Hepatocyte (in vitro differentiated cells): ENCODE data around the gene MACROH2A1. TPM values are rescaled to one million over a fixed set of nuclear protein-coding genes. Genes with fewer than 3 reads are reported as not detected.
A peak's percentile ranks its signal among the peaks of the same experiment; 100 is the strongest.

Experiments
- DNase-seq: peaks from one replicate; pipeline ENCODE4 v3.0.0-alpha.2; 2016; ENCODE audit warnings: low spot score
- H2AFZ ChIP-seq: fragments of 200-600 bp; sonication (generic); 2 replicates; pipeline ENCODE4 v1.6.0; 2016; ENCODE audit warnings: antibody characterized with exemption, mild to moderate bottlenecking
- H3K27ac ChIP-seq: fragments of 200-600 bp; sonication (generic); 2 replicates; pipeline ENCODE4 v1.5.1; 2016; ENCODE audit warnings: mild to moderate bottlenecking
- H3K27me3 ChIP-seq: fragments of 200-600 bp; sonication (generic); 2 replicates; pipeline ENCODE4 v1.6.1; 2016
- H3K36me3 ChIP-seq: fragments of 200-600 bp; sonication (generic); replicated peaks from 2 replicates; pipeline ENCODE4 v1.5.1; 2016; ENCODE audit warnings: low read depth; ENCODE audit not compliant: insufficient read depth
- H3K4me1 ChIP-seq: fragments of 200-600 bp; sonication (generic); 2 replicates; pipeline ENCODE4 v1.5.1; 2016; ENCODE audit warnings: mild to moderate bottlenecking, moderate library complexity; ENCODE audit not compliant: insufficient read depth
- H3K4me2 ChIP-seq: fragments of 200-600 bp; sonication (generic); 2 replicates; pipeline ENCODE4 v1.6.0; 2016
- H3K4me3 ChIP-seq: fragments of 200-600 bp; sonication (generic); 2 replicates; pipeline ENCODE4 v1.5.1; 2016; ENCODE audit warnings: mild to moderate bottlenecking
- H3K79me2 ChIP-seq: fragments of 200-600 bp; sonication (generic); 2 replicates; pipeline ENCODE4 v1.6.0; 2017; ENCODE audit warnings: mild to moderate bottlenecking
- H3K9me2 ChIP-seq: fragments of 200-600 bp; sonication (generic); replicated peaks from 2 replicates; pipeline ENCODE4 v1.6.0; 2017; ENCODE audit warnings: mild to moderate bottlenecking; ENCODE audit not compliant: insufficient read depth
- H3K9me3 ChIP-seq: fragments of 200-600 bp; sonication (generic); 2 replicates; pipeline ENCODE4 v1.5.1; 2016; ENCODE audit warnings: low read depth, mild to moderate bottlenecking
- H4K20me1 ChIP-seq: fragments of 200-600 bp; sonication (generic); 2 replicates; pipeline ENCODE4 v1.6.0; 2016; ENCODE audit warnings: mild to moderate bottlenecking; ENCODE audit not compliant: insufficient read depth, poor library complexity, severe bottlenecking
- EZH2 ChIP-seq: fragments of 200-600 bp; sonication (generic); IDR thresholded peaks from 2 replicates; pipeline ENCODE4 v1.6.1; 2016; ENCODE audit warnings: antibody characterized with exemption, mild to moderate bottlenecking, borderline replicate concordance
- EZH2phosphoT487 ChIP-seq: fragments of 200-600 bp; sonication (generic); IDR thresholded peaks from one replicate; pipeline ENCODE4 v1.6.1; 2018; ENCODE audit warnings: antibody characterized with exemption, mild to moderate bottlenecking, low read depth, moderate library complexity; ENCODE audit not compliant: unreplicated experiment, severe bottlenecking
- WGBS: methylation state at CpG from one replicate; pipeline ENCODE4 v1.1.6; 2016; ENCODE audit warnings: low lambda C conversion rate; ENCODE audit errors: missing lambda C conversion rate; 5-methylcytosine and 5-hydroxymethylcytosine counted together
- polyA plus RNA-seq: library from polyadenylated mRNA; unstranded; fragments of >200 nt; fragmentation: Nextera tagmentation; extraction: Ambion mirVana; gene quantifications from 2 replicates; pipeline ENCODE4 v1.2.1, GENCODE V29; 2016
- total RNA-seq: library from RNA; depleted of rRNA; stranded (reverse); fragments of >200 nt; gene quantifications from 2 replicates; pipeline ENCODE4 v1.2.3, GENCODE V29; 2014
- TF ChIP-seq, protein P1 (sequence below): fragments of 200-600 bp; sonication (generic); IDR thresholded peaks from 2 replicates; pipeline ENCODE4 v1.5.1; 2016; ENCODE audit warnings: antibody characterized with exemption, mild to moderate bottlenecking; ENCODE audit not compliant: poor library complexity

Gene MACROH2A1
- total and polyA plus RNA-seq, 2 experiments from 2014 or later: 198 to 304 TPM

DNA sequence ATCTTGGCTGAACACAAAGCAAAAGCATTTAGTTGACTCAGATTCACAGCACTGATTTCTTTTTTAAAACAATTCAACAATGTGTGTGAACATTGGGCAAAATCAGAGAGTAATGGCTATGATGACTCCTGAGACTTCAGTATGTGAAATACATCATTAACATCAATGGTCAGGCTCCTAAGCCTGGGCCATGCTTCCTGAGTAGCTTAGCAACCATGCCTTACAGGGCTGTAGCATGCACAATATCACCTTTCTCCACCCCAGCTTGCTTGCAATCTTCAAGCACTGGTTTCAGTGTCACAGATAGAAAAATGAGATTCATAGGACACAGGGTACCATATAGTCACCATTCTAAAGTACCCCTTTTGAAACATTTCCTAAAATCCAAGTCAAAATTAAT lies 41.3 kb downstream of the MACROH2A1 start:
- TF ChIP-seq EZH2phosphoT487 (no peak), EZH2 (no peak)
- TF ChIP-seq, protein P1, sequence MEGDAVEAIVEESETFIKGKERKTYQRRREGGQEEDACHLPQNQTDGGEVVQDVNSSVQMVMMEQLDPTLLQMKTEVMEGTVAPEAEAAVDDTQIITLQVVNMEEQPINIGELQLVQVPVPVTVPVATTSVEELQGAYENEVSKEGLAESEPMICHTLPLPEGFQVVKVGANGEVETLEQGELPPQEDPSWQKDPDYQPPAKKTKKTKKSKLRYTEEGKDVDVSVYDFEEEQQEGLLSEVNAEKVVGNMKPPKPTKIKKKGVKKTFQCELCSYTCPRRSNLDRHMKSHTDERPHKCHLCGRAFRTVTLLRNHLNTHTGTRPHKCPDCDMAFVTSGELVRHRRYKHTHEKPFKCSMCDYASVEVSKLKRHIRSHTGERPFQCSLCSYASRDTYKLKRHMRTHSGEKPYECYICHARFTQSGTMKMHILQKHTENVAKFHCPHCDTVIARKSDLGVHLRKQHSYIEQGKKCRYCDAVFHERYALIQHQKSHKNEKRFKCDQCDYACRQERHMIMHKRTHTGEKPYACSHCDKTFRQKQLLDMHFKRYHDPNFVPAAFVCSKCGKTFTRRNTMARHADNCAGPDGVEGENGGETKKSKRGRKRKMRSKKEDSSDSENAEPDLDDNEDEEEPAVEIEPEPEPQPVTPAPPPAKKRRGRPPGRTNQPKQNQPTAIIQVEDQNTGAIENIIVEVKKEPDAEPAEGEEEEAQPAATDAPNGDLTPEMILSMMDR: no peak
- Histone ChIP-seq H4K20me1 (no peaks in the 10 kb centered on the region), H3K79me2 (peaks cover 15% of the 10 kb centered on the region), H3K27me3 (no peaks in the 10 kb centered on the region), H3K9me3 (no peaks in the 10 kb centered on the region), H2AFZ (no peak overlapping the region), H3K27ac (no peak overlapping the region), H3K4me3 (no peak overlapping the region), H3K36me3 (no peaks in the 10 kb centered on the region), H3K4me2 (no peak overlapping the region), H3K4me1 (peaks cover 20% of the 10 kb centered on the region), H3K9me2 (no peaks in the 10 kb centered on the region)
- DNase-seq: no peak

DNA sequence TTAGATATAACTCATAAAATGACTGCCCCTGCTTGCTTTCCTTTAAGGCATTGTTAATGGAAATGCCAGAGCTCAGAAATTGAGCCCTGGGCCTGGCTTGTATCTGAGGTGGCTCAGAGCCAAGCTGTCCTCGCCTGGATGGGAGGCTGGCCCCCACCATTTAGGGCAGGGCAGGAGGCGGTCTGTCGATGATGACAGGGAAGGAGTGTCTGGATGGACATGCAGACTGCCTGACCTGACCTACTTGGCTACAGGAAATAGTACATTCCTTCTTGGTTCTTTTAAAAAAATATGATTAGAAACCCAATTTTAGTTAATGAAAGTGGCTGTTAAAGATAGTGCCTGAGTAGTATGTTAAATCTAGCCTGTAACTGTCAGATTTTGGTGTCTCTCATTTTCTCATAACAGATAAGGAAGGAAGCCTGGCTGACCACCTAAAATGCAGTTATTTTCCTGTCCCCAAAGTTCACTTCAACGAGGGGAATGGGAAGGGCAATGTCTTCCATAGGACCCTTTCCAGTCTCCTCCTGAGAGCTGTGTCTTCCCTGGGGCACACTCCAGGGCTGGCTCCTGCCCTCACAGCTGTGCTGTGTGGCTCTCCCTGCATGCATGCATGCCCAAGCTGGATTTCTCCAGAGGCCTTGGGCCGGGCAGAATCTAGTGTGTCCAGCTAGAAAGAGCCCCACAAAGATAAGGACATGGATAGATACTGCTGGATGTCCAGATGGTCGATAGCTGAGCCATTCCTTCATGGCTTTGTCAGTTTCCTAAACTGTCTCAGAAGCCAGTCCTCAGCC lies 42.3 kb downstream of the MACROH2A1 start:
- no peaks in the 10 kb centered on the region for H3K27me3 ChIP-seq

DNA sequence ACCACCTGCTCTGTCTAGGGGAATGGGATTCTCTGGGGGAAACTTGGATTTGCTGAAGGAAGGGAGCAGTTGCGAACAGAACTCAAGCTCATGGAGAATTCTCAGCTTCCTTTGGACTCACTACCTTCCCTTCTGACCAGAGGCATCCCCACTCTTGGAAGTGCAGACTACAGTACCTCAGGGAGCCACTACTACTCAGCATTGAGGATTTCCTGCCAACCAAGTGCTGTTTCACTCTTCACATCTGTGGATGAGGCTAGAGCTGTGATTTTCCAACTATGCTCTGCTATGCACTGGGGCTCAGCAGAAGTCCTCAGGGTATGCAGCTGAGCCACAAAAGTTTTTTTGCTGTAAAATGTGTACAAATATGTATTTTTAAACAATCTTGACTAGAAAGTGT lies 43.9 kb downstream of the MACROH2A1 start:
- H3K36me3 ChIP-seq: no peaks in the 10 kb centered on the region
- H3K4me1 ChIP-seq: peaks cover 20% of the 10 kb centered on the region
- no peaks in the 10 kb centered on the region for H3K27me3 ChIP-seq
- no peaks in the 10 kb centered on the region for H3K9me3 ChIP-seq
- no peaks in the 10 kb centered on the region for H3K9me2 ChIP-seq
- no peak overlapping the region for H2AFZ ChIP-seq
- 94% methylated on average over 1 of the region's 1 CpG for WGBS
- peaks cover 11% of the 10 kb centered on the region for H3K79me2 ChIP-seq
- H3K4me2 ChIP-seq: no peak overlapping the region
- DNase-seq: no peak
- TF ChIP-seq, protein P1: no peak
- TF ChIP-seq EZH2 (no peak), EZH2phosphoT487 (no peak)
- H3K4me3 ChIP-seq: no peak overlapping the region
- no peak overlapping the region for H3K27ac ChIP-seq
- H4K20me1 ChIP-seq: peaks cover 4% of the 10 kb centered on the region

More for the DNA sequence above, 42.3 kb downstream of the MACROH2A1 start:
- Histone ChIP-seq H3K9me3 (no peaks in the 10 kb centered on the region), H3K27ac (peak overlapping the region; percentile 40), H3K4me2 (no peak overlapping the region), H3K4me1 (peaks cover 20% of the 10 kb centered on the region), H4K20me1 (peaks cover 2% of the 10 kb centered on the region), H3K9me2 (no peaks in the 10 kb centered on the region), H2AFZ (no peak overlapping the region), H3K4me3 (no peak overlapping the region), H3K36me3 (no peaks in the 10 kb centered on the region), H3K79me2 (peaks cover 15% of the 10 kb centered on the region)
- peak; percentile 61 for DNase-seq
- 54% methylated on average over 6 of the region's 6 CpGs for WGBS
- TF ChIP-seq EZH2: no peak
- TF ChIP-seq EZH2phosphoT487: no peak
- TF ChIP-seq, protein P1: no peak
